ENCODE results near the gene AGMO. TPM values are rescaled to one million over a fixed set of nuclear protein-coding genes. Genes with fewer than 3 reads are reported as not detected.

Gene AGMO
- total RNA-seq, 2 experiments from 2014 or later: not detected

DNA sequence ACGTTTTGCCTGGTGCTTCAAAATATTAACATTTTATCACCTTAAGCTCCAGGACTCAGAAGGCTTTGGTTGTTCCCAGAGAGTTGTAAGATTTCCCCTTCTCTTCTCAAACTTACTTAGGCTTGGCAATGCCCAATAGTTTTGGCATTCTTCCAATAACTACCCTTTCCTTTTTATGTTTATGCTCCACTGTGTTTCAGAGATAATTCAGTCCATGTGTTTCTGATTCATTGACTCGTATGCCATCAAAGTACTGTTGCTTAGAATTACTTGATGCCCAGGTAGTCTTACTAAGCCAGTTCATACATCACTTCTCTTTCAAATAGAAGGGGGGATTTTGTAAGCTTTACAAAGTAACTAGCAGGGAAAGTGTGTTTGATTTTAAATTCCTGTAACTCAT is 66.6 kb downstream of the AGMO start:
- no peak overlapping the region for H3K4me3 Mint-ChIP-seq
- DNase-seq: no peak
- no peaks in the 10 kb centered on the region for H3K4me1 Mint-ChIP-seq
- no peaks in the 10 kb centered on the region for H3K27me3 Mint-ChIP-seq
- H3K9me3 Mint-ChIP-seq: no peaks in the 10 kb centered on the region
- no peaks in the 10 kb centered on the region for H3K36me3 Mint-ChIP-seq
- no peak overlapping the region for H3K27ac Mint-ChIP-seq

- H3K36me3 Mint-ChIP-seq: no peaks in the 10 kb centered on the region
- no peak for DNase-seq
- H3K9me3 Mint-ChIP-seq: no peaks in the 10 kb centered on the region
Measured at GRCh38 chr7:15494711-15495110, 67.1 kb downstream of the AGMO start.

GRCh38 chr7:15491361-15491760 is 70.5 kb downstream of the AGMO start:
- no peak overlapping the region for H3K4me3 Mint-ChIP-seq
- no peaks in the 10 kb centered on the region for H3K36me3 Mint-ChIP-seq
- no peaks in the 10 kb centered on the region for H3K9me3 Mint-ChIP-seq
- DNase-seq: no peak
- H3K27ac Mint-ChIP-seq: no peak overlapping the region
- no peaks in the 10 kb centered on the region for H3K27me3 Mint-ChIP-seq
- no peaks in the 10 kb centered on the region for H3K4me1 Mint-ChIP-seq

More at GRCh38 chr7:15494711-15495110, 67.1 kb downstream of the AGMO start:
- Mint-ChIP-seq H3K4me1 (no peaks in the 10 kb centered on the region), H3K4me3 (no peak overlapping the region), H3K27me3 (no peaks in the 10 kb centered on the region), H3K27ac (no peak overlapping the region)

DNA sequence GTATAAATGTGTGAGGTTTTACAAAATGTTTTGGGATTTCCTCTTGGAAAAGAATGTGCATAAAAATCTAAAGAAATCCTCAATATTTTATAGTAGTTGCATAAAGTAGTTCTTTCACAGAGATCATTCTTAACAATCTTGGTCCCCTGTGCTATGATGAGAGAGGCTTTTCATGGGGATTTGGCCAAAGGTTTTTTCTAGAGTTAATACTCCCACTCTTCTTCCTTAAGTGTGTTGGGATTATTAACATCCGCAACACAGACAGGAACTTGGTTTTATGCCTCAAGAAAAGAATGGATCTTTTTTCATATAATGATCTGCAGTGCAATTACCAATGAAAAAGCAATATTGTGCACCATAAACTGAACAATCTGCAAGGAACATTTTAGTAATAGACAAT is 71.5 kb downstream of the AGMO start:
- Mint-ChIP-seq H3K4me3 (no peak overlapping the region), H3K36me3 (no peaks in the 10 kb centered on the region), H3K9me3 (no peaks in the 10 kb centered on the region), H3K27ac (no peak overlapping the region), H3K4me1 (no peaks in the 10 kb centered on the region), H3K27me3 (no peaks in the 10 kb centered on the region)
- DNase-seq: no peak

DNA sequence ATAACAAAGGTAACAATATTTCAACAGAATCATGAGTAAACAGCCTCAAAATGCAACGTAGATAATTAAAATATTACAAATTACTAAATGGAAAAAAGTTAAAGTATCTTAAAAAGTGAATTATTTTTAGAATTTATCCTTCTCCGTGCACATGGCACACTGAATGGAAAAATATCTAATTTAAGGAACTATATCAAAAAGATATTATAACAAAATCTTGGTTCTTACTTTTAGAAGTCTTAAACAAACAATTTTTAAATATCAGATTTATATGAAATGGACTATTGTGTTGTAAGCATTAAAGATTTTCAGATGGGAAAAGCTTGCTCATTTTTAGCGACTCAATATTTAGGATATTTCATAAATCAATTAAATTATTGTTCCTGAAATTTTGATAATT is 72.0 kb downstream of the AGMO start:
- no peak overlapping the region for H3K27ac Mint-ChIP-seq
- DNase-seq: no peak
- no peaks in the 10 kb centered on the region for H3K4me1 Mint-ChIP-seq
- no peak overlapping the region for H3K4me3 Mint-ChIP-seq
- no peaks in the 10 kb centered on the region for H3K27me3 Mint-ChIP-seq
- H3K36me3 Mint-ChIP-seq: no peaks in the 10 kb centered on the region
- H3K9me3 Mint-ChIP-seq: no peaks in the 10 kb centered on the region

GRCh38 chr7:15489383-15489782 is 72.4 kb downstream of the AGMO start:
- H3K36me3 Mint-ChIP-seq: no peaks in the 10 kb centered on the region
- H3K4me3 Mint-ChIP-seq: no peak overlapping the region
- peaks cover 4% of the 10 kb centered on the region for H3K9me3 Mint-ChIP-seq
- no peak overlapping the region for H3K27ac Mint-ChIP-seq
- no peak for DNase-seq
- H3K4me1 Mint-ChIP-seq: no peaks in the 10 kb centered on the region
- H3K27me3 Mint-ChIP-seq: no peaks in the 10 kb centered on the region

GRCh38 chr7:15488401-15488800 is 73.4 kb downstream of the AGMO start:
- no peaks in the 10 kb centered on the region for H3K4me1 Mint-ChIP-seq
- H3K27me3 Mint-ChIP-seq: no peaks in the 10 kb centered on the region
- no peak for DNase-seq
- H3K36me3 Mint-ChIP-seq: no peaks in the 10 kb centered on the region
- peaks cover 4% of the 10 kb centered on the region for H3K9me3 Mint-ChIP-seq
- H3K4me3 Mint-ChIP-seq: no peak overlapping the region
- no peak overlapping the region for H3K27ac Mint-ChIP-seq

GRCh38 chr7:15487896-15488295 is 73.9 kb downstream of the AGMO start:
- Mint-ChIP-seq H3K27me3 (no peaks in the 10 kb centered on the region), H3K4me3 (no peak overlapping the region), H3K36me3 (no peaks in the 10 kb centered on the region), H3K4me1 (no peaks in the 10 kb centered on the region), H3K9me3 (peaks cover 4% of the 10 kb centered on the region), H3K27ac (no peak overlapping the region)
- DNase-seq: no peak

GRCh38 chr7:15485998-15486397 is 75.8 kb downstream of the AGMO start:
- no peak for DNase-seq
- no peaks in the 10 kb centered on the region for H3K27me3 Mint-ChIP-seq
- peaks cover 4% of the 10 kb centered on the region for H3K9me3 Mint-ChIP-seq
- no peak overlapping the region for H3K27ac Mint-ChIP-seq
- H3K4me1 Mint-ChIP-seq: no peaks in the 10 kb centered on the region
- H3K4me3 Mint-ChIP-seq: no peak overlapping the region
- H3K36me3 Mint-ChIP-seq: no peaks in the 10 kb centered on the region

DNA sequence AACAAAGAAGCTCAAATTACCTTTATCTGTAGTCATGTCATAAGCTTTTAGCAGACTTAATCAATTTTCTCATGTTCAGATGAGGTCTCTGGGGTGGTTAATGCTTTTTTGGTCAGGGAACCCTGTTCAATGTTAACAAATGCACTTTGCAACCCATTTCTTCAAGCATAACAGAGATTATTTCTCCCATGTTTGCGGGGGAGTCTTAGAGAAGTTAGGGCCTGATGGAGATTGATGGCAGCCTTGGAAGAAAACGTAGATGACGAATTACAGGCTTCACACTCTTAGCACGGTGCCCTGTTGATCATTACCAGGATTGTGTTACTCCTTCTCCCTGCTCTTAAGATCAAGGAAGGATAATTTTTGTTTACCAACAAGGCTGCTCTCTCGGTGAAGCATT is 76.4 kb downstream of the AGMO start:
- Mint-ChIP-seq H3K36me3 (no peaks in the 10 kb centered on the region), H3K9me3 (peaks cover 4% of the 10 kb centered on the region), H3K27me3 (no peaks in the 10 kb centered on the region), H3K4me3 (no peak overlapping the region), H3K4me1 (no peaks in the 10 kb centered on the region), H3K27ac (no peak overlapping the region)
- DNase-seq: no peak

- Mint-ChIP-seq H3K36me3 (no peaks in the 10 kb centered on the region), H3K4me3 (no peak overlapping the region), H3K4me1 (no peaks in the 10 kb centered on the region), H3K27ac (no peak overlapping the region), H3K27me3 (no peaks in the 10 kb centered on the region), H3K9me3 (peaks cover 4% of the 10 kb centered on the region)
- no peak for DNase-seq
Measured at GRCh38 chr7:15481132-15481531, 80.7 kb downstream of the AGMO start.

GRCh38 chr7:15478401-15478800 is 83.4 kb downstream of the AGMO start:
- no peaks in the 10 kb centered on the region for H3K27me3 Mint-ChIP-seq
- H3K36me3 Mint-ChIP-seq: no peaks in the 10 kb centered on the region
- no peak overlapping the region for H3K27ac Mint-ChIP-seq
- H3K4me1 Mint-ChIP-seq: no peaks in the 10 kb centered on the region
- H3K9me3 Mint-ChIP-seq: peaks cover 2% of the 10 kb centered on the region
- DNase-seq: no peak
- H3K4me3 Mint-ChIP-seq: no peak overlapping the region

- H3K27me3 Mint-ChIP-seq: no peaks in the 10 kb centered on the region
- no peak for DNase-seq
- H3K4me3 Mint-ChIP-seq: no peak overlapping the region
- peaks cover 2% of the 10 kb centered on the region for H3K9me3 Mint-ChIP-seq
- no peaks in the 10 kb centered on the region for H3K36me3 Mint-ChIP-seq
- H3K4me1 Mint-ChIP-seq: no peaks in the 10 kb centered on the region
- no peak overlapping the region for H3K27ac Mint-ChIP-seq
Measured at GRCh38 chr7:15476531-15476918, 85.3 kb downstream of the AGMO start.

DNA sequence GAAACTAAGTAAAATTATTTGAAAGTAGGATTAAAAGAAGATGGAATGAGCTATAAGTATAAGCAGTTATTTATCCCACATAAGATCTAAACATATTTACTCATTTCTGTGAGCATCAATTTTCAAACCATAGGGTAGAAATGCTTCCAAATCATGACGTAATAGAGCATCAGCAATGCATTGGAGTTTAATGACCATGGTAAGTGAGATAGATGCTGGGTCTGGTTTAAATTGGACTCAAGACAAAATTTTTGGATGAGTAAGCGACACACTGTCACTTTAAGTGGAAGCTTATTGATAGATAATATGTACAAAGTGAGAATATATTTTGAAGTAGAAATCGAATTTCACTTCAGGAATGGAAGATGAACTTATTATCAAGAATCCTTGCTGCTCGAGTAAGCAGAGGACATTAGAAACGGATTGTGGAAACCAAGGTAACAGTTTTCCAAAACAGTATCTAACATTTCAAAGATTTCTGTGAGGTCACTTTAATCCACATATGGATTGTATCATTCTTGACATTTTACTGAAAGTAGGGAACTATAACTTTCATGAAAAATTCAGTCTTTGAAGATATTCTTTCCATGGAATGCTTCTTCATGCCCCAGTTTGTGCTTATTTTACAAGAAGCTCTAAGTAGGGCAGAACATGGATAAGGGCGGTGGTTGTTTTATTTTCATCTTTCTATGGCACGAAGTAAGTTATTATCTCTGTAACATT is 85.8 kb downstream of the AGMO start:
- H3K27me3 Mint-ChIP-seq: no peaks in the 10 kb centered on the region
- no peaks in the 10 kb centered on the region for H3K4me1 Mint-ChIP-seq
- no peak overlapping the region for H3K4me3 Mint-ChIP-seq
- peaks cover 2% of the 10 kb centered on the region for H3K9me3 Mint-ChIP-seq
- no peaks in the 10 kb centered on the region for H3K36me3 Mint-ChIP-seq
- no peak for DNase-seq
- no peak overlapping the region for H3K27ac Mint-ChIP-seq

DNA sequence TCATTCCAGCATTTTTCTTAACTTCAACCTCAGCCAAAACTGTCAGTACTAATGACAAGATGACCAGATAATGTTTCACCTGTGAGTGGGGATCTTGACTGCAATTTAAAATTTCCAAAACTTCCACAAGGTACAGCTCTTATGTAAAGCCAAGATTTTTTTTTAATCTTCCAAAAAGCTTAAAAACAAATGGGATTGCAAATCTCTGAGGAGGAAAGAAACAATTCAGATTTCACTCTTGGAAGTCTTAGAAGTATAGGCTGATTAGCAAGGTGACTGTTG is 90.2 kb downstream of the AGMO start:
- no peak for DNase-seq
- H3K4me1 Mint-ChIP-seq: no peaks in the 10 kb centered on the region
- H3K9me3 Mint-ChIP-seq: peaks cover 2% of the 10 kb centered on the region
- H3K27me3 Mint-ChIP-seq: no peaks in the 10 kb centered on the region
- no peaks in the 10 kb centered on the region for H3K36me3 Mint-ChIP-seq
- no peak overlapping the region for H3K4me3 Mint-ChIP-seq
- H3K27ac Mint-ChIP-seq: no peak overlapping the region

DNA sequence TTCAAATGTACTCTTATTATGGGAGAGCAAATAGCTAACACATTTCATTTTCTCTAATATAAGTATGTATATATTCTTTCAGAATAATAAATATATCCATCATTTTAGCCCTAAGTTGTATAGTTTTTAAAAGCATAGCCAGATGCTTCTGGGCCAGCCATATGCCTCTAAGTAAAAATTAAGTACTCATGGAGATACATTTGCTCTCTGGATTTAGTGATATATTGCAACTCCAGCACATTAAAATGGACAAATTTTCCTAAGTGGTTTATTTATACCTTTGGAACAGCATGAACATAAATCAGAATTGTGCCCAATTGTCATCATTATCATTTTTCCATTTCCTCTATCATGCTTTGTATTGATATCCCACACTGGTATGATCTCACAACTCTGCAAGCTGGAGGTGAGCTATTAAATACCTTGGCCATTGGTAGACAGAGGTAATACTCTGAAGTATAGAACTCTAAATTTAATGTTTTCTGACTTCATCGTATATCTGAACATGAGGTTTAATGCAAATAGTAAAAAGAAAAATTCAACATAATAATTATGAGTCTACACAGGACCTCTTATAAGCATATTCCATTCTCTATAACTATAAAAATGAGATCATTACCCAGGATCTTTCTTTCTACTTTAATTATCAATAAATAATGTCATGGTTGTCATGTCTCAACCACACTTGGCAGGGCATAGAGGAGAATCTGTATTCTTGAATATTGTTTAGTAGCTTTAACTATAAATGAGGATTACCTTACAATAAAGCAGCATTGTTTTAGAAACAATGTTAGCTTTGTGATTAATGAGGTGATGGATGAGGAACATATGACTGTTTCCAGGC is 90.8 kb downstream of the AGMO start:
- Mint-ChIP-seq H3K27me3 (no peaks in the 10 kb centered on the region), H3K9me3 (peaks cover 2% of the 10 kb centered on the region), H3K4me3 (no peak overlapping the region), H3K27ac (no peak overlapping the region), H3K36me3 (no peaks in the 10 kb centered on the region), H3K4me1 (no peaks in the 10 kb centered on the region)
- DNase-seq: no peak

All from activated naive CD8-positive, alpha-beta T cell treated with anti-CD3 and anti-CD28 coated beads for 36 hours (primary cell).